GM19035 (cell line): Measurements from ENCODE around the gene MSI2.

ENCODE experiments used
- ATAC-seq: cut with Tn5 transposase; IDR thresholded peaks from one replicate; pipeline ENCODE4 v1.9.1; 2021; ENCODE audit not compliant: unreplicated experiment

Gene MSI2

DNA sequence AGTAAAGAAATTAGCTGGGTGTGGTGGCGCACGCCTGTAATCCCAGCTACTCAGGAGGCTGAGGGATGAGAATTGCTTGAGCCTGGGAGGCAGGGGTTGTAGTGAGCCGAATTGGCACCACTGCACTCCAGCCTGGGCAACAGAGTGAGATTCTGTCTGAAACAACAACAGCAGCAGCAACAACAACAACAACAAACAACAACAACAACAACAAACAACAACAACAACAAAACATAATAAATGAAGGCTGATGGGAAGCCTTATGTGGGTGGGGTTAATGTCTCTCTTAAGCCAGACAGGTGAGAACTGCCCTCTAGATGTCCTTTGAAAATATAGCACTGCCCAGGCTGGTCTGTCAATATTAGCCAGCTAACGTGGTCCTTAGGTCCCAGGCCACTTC, 107.3 kb downstream of the MSI2 start:
- no peak for ATAC-seq

DNA sequence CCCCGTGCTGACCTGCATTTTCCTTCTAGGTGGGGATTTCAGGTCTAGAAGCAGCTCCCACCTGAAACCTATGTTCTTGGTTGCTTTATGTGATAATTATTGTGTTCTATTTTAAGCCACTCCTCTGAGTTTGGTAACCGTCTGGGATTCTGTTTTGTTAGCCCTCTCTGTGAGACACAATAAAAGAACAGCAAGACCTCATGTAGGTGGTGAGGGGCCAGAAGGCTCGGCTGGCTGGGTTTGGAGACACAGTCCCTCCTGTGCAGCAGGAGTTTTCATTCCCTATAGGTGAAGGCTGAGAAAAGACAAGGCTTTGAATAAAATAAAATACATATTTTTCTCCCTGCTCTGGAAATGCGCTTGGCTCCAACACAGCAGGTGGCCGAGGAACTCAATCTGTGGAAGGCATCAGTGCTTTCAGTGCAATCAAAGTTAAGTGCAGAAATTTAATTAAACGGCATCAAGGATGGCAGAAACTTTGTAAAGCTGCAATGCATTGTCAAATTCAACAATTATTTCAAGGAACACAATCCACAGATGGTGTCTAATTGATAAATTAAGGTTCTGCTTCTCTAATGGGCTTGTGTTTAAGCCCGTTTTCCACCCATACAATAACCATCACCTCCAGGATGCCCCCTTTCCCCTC, 107.8 kb downstream of the MSI2 start:
- no peak for ATAC-seq

DNA sequence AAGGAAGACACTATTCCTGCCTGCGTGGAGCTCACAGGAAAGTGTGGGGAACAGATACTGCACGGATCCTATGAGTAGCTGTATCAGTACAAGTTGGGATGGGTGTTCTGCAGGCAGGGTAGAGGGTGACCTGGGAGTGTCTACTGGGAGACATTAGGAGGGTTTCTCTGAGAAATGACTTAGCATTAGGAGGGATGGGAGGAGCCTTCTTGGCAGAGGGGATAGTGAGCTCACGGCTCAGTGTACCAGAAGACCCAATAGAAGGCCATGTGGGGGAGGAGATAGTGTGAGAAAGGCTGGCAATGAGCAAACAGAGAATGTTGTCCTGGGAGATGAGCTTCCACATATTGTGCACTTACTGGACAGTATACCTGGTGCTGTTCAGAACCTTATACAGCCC, 109.1 kb downstream of the MSI2 start:
- no peak for ATAC-seq

DNA sequence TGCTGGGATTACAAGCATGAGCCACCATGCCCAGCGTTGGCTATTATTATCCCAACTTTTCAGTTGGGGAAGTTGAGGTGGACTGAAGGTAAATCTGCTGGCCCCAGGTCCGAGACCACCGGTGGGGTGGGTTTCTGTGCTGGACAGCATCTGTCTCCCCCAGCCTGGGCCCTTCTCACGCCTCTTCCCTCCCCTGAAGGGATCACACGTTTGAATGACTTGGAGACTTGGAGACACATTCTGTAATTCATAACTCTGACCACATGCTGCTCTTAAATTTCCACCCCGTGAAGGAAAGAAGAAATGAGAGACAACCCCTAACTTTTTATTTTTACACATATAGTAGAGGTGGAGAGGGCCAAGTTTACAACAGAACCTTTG, 109.8 kb downstream of the MSI2 start:
- ATAC-seq, result no peak

DNA sequence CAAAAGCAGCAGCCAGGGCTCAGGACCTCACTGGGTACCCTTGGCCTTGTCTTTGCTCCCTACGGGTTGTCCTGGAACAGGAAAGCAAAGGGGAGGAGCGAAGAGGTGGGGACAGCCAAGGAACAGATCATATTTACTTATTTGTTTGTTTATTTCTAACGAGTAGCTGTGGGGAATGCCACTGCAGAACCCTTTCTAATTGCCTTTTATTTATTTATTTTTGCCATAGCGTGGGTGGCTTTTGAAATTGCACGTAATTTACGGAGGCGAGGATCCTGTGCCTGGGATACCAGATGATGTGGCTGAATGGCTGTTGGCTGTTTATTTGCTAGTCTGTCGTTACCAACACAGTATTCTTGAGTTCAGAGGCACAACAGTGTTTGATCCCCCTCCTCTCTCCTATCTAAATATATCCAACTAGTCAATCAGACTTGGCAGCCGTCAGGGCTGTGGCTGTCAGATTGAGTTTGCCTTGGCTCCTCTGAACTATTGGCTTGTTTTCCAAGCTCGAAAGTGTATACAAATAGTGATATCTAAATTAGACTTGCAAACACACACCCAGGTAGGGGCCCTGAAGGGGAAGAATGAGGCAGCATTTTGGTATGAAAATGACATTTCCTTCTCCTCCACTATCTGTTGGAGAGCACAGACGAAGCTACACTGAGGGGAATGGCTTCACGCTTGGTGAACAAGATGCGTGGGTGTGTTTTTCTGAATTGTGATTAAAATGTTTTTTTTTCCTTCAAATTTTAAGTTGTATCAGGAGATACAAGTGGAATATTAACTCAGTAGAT, 110.4 kb downstream of the MSI2 start:
- no peak for ATAC-seq

DNA sequence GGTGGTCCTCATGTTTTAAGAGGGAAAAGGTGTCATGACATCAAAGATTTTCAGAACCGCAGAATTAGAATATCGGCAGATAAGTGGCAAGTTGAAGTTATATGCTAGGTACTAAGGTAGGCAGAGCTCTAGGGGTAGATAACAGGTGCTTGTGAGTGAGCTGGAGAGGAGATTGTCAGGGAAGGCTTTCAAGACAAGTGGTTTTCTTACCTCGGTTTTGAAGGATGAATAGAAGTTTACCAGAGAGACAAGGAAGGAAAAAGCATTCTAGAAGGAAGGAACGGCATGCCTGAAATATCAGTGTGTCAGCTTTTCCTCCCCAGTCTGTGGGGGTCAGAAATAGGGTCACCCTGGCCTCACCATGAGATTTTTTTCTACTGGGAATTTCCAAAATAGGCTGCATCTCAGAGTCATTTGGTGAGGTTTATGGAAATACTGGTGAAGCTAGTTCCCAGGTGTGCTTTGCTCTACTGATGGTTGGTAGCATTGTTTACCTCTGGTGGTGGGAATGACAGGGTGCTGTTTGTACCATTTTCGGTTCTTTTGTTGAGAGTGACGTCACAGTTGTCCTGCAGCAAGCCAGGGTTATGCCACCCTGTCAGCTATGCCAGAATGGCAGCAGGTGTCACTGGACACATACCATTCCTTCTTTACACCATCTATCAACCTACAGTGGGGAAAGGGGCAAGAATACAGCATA, 112.5 kb downstream of the MSI2 start:
- ATAC-seq, result no peak

DNA sequence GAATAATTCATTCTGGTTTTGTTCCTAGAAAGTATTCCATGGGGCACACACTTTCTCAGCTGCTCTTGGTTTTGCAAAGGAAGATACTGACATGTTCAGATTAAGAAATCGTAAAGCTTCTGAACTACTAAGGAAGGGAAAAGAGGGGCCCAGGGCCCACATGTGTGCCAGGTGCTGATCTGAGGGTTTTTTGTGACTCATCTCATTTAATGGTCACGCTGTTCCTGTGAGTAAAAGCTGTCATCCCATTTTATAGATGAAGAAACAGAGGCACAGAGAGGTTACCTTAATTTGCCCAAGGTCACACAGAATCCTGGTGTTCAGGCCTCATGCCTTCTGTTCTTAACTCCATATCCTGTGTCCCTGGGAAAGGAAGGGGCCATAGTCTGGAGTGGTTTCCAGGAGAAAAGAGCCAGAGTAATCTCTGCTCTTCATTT, 113.2 kb downstream of the MSI2 start:
- ATAC-seq, result no peak

DNA sequence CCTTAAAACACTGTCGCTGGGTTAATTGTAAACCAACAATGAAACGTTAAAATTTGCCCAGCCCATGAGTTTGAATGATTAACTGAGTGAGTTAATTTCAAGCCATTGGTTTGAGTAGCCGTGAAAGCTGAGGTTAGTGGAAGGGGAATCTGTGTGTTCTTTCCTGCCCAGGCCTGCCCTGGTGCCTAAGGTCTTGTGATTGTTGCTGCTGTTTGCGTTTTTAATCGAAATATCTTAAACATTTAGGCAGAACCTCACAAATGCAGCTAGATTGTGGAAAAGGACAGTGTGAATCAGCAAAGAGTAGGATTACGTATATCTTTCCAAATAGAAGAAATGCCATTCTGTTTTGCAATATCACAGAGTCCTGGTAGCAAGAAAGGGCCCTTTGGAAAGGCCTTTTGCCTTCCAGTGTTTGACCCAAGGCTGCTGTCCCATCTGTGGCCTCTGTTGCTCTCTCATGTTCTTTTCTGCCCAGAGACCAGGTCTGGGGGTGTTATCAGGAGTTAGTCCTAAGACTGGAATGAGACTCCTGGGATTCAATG, 113.8 kb downstream of the MSI2 start:
- no peak for ATAC-seq

DNA sequence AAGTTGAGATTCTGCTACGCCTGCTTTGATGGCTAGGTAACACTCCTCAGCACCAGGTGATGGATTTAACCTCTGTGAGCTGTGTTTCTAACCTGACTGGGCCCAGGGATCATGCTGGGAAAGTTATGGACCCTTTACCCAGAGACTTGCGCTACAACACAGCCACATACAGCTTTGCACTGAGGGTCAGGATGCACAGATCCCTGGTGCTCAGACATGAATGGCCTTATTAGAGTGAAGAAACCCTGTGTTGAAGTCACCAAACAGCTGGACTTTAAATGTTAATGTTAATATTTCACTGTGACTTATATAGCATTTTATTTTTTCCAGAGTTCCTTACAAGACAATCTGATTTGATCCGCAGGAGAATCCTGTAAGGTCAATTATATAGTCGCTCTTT, 114.3 kb downstream of the MSI2 start:
- ATAC-seq, result no peak

DNA sequence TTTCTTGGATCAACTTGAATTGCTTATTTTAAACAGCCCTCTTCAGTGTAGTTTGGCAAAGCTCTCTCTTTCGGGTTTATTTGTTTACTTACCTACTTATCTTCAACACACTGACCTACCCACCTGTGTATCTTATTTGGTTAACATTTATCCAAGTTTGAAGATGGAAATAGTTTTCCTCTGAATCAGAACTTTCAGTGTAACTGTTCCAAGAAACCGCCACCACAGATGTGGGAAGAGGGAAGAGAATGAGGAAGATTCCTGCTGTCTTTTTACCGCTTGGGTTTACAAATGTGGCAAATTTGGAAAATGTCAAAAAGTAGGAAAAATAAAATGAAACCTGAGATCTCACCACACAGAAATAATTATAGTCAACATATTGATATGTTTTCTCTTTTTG, 115.8 kb downstream of the MSI2 start:
- no peak for ATAC-seq

DNA sequence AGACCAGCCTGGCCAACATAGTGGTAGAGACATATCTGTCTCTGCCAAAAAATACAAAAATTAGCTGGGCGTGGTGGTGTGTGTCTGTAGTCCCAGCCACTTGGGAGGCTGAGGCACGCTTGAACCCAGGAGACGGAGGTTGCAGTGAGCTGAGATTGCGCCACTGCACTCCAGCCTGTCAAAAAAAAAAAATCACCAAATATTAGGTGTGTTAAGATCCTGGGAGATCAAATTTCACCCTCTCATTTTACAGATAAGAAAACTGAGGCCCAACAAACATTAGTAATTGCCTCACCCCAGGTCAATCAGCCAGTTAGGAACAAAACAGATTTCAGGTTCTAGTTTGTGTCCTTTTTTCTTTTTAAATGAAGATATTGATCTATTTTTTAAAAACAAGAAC, 116.7 kb downstream of the MSI2 start:
- no peak for ATAC-seq

DNA sequence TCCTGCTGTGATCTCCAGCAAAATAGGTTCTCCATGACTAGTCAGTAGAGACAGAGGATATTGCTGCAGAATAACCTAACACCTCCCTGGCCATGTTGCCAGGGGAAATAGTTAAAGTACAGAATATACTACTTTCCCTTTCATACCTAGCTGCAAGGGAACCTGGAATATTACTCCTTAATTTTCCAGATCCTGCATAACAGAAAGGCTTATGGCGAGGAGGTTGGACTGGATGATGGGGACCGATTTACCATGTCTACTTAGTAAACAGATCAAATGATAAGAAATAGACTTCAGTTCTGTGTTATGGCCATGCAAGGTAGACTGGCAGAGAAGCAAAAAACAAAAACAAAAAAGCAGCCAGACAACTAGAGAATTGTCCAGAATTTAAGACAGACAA, 117.4 kb downstream of the MSI2 start:
- no peak for ATAC-seq

DNA sequence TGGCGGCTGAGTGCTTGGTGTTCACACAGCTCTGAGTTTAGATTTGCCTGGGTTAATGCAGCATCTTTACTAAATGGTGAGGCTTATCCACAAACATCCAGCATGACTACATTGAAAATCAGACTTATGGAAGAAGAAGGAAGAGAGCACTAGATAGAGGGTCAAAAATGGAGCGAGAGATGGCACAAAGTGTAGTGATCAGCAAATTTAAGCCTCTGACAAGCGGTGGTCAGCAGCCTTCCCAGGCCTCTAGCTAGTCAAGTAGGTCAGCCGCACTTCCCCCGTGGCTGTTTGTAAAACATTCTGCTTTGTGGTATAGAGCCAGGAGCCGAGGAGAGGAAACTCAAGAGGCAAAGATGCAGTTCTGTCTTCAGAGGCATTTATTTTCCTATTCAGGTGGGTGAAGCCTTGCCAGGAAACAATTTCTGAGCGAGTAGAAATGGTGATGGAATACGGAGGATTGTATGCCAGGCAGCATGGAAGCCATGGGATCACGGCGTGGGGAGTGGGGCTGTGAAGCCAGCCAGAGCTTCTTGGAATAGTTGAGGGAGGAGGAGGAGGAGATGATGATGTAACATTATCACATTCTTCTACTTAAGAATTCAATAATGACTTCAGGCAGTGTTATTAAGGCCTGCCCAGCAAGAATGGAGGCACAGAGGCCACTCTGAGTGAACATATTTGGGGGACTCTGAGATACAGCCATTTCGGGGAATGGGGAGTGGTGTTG, 118.9 kb downstream of the MSI2 start:
- ATAC-seq, result no peak

DNA sequence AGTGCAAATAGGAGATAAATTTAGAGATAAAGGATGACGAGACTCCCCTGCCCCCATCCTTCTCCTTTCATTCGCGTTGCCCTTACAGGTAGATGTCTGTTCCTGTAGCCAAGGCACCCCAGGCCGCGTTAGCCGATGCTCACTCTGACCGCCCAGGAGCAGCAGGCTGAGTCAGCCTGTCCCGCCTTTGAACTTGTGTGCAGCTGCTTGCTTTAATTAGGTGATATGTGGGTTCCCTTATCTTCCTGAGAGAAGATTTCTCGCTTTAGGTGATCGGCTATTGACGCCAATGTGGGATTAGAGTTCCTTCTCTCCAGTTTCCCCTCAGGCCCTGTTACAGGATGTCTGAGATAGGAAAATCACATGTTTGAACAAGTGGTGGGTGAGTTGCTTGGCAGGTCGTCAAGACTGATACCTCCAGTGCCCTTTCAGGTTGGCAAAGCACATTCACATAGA, 119.5 kb downstream of the MSI2 start:
- ATAC-seq, result no peak

DNA sequence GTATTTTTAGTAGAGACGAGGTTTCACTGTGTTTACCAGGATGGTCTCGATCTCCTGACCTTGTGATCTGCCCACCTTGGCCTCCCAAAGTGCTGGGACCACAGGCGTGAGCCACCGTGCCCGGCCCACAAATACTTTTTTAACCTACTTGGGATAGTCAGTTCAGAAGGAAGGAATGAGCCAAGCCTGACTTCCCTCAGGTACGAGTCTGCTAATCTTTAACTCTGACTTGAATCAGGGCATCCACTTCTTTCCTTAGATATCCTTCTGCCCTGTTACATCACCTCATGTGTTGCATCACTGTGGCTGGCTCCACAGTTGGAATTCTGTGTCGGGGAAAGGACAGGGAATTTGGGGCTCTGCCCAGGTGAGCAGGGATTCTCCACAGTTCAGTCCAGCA, 120.8 kb downstream of the MSI2 start:
- no peak for ATAC-seq

DNA sequence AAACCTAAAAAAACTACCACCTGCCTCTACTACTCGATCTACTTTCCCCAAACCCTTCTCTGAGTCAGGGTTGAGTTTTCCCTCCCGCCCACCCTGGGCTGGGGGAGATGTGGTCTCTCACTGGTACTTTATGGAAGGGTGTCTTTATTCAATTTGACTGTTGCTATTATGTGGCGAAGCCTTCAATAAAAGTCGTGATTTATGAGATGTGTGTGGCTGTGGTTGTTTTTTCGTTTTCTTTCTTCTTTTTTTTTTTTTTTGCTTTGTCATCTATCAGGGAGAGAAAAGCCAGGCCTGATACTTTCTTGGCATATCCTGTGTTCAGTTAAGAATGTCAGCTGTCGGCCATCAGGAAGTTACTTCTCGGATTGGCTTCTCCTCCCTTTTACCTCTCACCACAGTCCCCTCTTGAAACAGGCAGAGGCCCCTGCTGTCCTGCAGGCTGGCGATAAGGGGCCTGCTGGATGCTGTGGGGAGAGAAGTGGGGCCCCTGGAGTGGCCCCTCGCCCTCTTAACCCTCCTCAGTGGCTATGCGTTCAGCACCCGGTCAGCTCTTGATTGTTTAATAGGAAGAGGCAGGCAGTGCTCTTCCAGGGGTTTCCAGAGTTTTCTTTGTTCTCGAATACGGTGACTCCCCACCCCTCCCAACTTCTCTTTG, 123.0 kb downstream of the MSI2 start:
- no peak for ATAC-seq

DNA sequence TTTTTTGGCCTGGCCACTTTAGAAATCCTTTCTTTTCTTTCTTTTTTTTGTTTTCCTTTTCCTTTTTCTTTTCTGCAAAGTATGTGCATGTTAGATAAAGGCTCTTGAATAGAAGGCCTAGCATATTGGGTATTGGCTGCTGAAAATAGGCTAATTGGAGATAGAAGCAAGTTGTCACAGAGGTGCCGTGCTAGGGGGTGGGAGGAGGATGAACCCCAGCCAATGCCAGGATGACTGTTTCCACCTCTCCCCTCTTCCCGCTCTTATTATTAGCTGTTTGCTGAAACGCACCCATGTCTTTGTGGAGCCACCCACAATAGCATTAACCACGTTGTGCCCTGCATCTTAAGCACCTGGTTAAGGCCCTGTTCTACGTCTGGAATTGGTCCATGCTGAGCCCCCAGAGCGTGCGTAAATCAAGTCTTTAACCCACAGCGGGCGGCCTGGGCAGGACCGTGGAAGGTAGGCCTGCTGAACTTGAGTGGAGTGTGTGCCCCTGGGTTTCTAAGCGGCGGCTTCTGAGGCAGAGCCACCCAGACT, 123.6 kb downstream of the MSI2 start:
- no peak for ATAC-seq

DNA sequence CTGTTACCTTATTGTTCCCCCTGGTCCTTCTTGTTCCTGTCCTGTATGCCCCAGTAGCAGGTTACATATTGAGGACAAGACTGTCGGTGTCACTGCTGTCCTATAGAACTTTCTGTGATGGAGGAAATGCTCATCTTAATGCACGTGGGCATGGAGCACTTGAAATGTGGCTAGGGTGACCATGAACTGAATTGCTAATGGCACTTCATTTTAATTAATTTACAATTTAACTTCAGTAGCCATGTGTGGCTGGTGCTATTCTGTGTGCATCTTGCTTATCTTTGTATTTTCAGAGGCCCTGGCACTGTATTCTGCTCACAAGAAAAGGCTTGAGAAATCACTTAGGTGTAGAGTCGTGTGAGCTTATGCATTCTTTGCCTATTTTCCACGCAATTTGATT, 125.2 kb downstream of the MSI2 start:
- ATAC-seq, result no peak

DNA sequence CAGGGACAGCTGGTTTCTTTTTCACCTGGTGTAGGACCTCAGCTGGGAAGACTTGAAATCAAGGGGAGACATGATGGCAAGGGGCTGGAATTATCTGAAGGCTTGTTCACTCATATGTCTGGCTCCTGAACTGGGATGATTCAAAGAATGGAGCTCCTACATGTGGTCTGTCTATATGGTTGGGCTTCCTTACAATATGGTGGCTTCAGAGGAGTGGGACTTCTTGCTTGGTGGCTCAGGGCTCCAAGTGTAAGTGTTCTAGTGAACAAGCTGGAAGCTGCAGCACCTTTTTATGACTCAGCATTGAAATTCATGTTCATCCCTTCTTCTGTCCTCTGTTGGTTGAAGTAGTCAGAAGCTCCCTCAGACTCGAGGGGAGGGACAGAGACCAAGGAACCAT, 127.9 kb downstream of the MSI2 start:
- no peak for ATAC-seq

DNA sequence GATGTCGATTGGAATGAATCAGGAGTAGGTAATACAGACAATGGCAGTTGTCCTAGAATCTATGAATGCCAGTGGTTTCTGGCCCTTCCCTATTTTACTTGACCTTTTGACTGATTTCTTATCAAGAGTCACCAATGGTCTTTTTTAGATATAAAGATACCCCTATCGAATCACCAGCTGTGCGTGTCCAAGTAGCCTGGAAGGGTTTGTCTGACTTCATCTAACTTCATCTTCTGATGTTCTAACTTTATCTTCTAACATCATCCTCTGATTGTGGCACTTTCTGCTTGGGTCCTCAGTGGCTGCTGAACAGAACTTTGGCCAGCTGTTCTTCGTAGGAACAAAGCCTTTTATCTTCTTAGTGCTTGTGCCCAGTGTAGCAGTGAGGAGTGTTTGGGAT, 129.7 kb downstream of the MSI2 start:
- ATAC-seq, result no peak
